Ishikawa (cell line): Measurements from ENCODE around the gene CFAP53.

Experiments
- CREB1 ChIP-seq: IDR thresholded peaks from 2 replicates; pipeline ENCODE4 v1.6.1; 2012; ENCODE audit warnings: low read depth
- EP300 ChIP-seq: IDR thresholded peaks from 2 replicates; pipeline ENCODE4 v1.6.1; 2012; ENCODE audit warnings: borderline replicate concordance
- FOXM1 ChIP-seq: IDR thresholded peaks from 2 replicates; pipeline ENCODE4 v1.6.1; 2012; ENCODE audit warnings: low read depth, borderline replicate concordance
- TEAD4 ChIP-seq: IDR thresholded peaks from 2 replicates; pipeline ENCODE4 v1.6.1; 2012
- TF ChIP-seq, protein P1 (sequence below): IDR thresholded peaks from 2 replicates; pipeline ENCODE4 v1.6.1; 2012

DNA sequence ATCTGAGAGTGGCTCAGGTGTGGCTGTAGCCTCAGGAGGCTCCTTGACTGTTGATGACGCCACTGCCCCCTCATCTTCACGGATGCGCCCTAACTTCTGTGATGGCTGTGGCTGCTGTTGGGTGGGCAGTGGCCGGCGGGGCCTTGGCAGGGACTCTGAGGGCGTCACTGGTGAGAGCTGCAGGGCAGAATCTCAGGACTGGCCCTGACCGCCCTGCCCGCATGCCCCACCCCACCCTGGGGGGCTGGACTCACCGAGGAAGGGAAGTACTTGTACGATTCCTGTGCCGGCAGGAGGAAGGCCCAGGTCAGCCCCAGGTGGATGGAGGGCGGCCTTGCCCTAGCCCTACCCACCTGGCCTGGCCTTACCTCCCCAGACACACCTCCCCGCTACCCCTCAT, 18.8 kb upstream of the CFAP53 start:
- TF ChIP-seq CREB1 = no peak
- TF ChIP-seq TEAD4 = no peak
- TF ChIP-seq EP300 = no peak
- TF ChIP-seq FOXM1 = no peak
- TF ChIP-seq, protein P1, sequence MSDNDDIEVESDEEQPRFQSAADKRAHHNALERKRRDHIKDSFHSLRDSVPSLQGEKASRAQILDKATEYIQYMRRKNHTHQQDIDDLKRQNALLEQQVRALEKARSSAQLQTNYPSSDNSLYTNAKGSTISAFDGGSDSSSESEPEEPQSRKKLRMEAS = no peak
